Osteoblast (primary cell): ENCODE results near the gene NACC2. TPM values are rescaled to one million over a fixed set of nuclear protein-coding genes. Genes with fewer than 3 reads are reported as not detected.

Experiments used
- DNase-seq: peaks from one replicate; pipeline ENCODE4 v3.0.0; 2011; ENCODE audit warnings: low spot score, mixed read lengths; ENCODE audit not compliant: insufficient read length; ENCODE audit errors: missing footprints
- H2AFZ ChIP-seq: 2 replicates; pipeline ENCODE4 v1.6.0; 2011; ENCODE audit warnings: mild to moderate bottlenecking, low read length
- H3K27ac ChIP-seq: 2 replicates; pipeline ENCODE4 v1.5.1; 2011; ENCODE audit warnings: mild to moderate bottlenecking, low read depth, low read length, moderate library complexity
- H3K27me3 ChIP-seq: 2 replicates; pipeline ENCODE4 v1.6.0; 2012; ENCODE audit warnings: mild to moderate bottlenecking, control low read depth, inconsistent platforms, low read length, moderate library complexity; ENCODE audit not compliant: insufficient read depth
- H3K36me3 ChIP-seq: 2 replicates; pipeline ENCODE4 v1.5.1; 2011; ENCODE audit warnings: mild to moderate bottlenecking, low read length, control low read depth, moderate library complexity; ENCODE audit not compliant: insufficient read depth
- H3K4me1 ChIP-seq: 2 replicates; pipeline ENCODE4 v1.5.1; 2011; ENCODE audit warnings: mild to moderate bottlenecking, low read length, control low read depth, moderate library complexity; ENCODE audit not compliant: insufficient read depth
- H3K4me2 ChIP-seq: 2 replicates; pipeline ENCODE4 v1.6.0; 2011; ENCODE audit warnings: mild to moderate bottlenecking, low read length; ENCODE audit not compliant: insufficient read depth
- H3K4me3 ChIP-seq: fragments of 200-600 bp; sonication (generic); 3 replicates; pipeline ENCODE4 v1.5.1; 2012; ENCODE audit warnings: mild to moderate bottlenecking, low read length, inconsistent platforms; ENCODE audit not compliant: insufficient read depth
- H3K79me2 ChIP-seq: 2 replicates; pipeline ENCODE4 v1.6.0; 2012; ENCODE audit warnings: mild to moderate bottlenecking, low read length, control low read depth, inconsistent platforms; ENCODE audit not compliant: insufficient read depth
- H3K9me3 ChIP-seq: 2 replicates; pipeline ENCODE4 v1.5.1; 2011; ENCODE audit warnings: low read depth, low read length, control low read depth
- H4K20me1 ChIP-seq: 2 replicates; pipeline ENCODE4 v1.6.0; 2012; ENCODE audit warnings: mild to moderate bottlenecking, low read length, control low read depth; ENCODE audit not compliant: insufficient read depth
- total RNA-seq: library from RNA; depleted of rRNA; stranded (reverse); fragments of >200 nt; gene quantifications from 2 replicates; pipeline ENCODE4 v1.2.3, GENCODE V29; 2012
- TF ChIP-seq, protein P1 (sequence below): IDR thresholded peaks from 2 replicates; pipeline ENCODE4 v1.5.1; 2011; ENCODE audit warnings: mild to moderate bottlenecking, low read depth, low read length, moderate library complexity; ENCODE audit errors: extremely low read depth

Gene NACC2
- total RNA-seq, 1 donor: 32.9 TPM

DNA sequence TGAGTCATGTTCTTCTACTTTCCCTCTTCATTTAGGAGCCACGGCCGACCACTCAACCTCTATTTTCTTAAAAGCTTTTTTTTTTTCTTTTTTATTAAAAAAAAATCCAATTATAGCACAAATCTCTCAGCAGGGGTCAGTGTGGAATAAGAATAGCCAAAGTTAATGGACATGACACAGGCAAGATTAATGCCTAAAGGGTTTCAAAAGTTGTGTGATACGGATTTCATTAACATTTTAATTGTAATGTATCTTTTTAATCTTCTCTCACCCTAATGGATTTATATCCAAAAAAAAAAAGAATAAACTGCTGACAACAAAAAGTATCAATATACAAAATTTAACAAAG lies 5.4 kb downstream of the NACC2 start:
- Histone ChIP-seq H3K9me3 (no peaks in the 10 kb centered on the region), H3K27me3 (no peaks in the 10 kb centered on the region), H2AFZ (no peak overlapping the region), H3K79me2 (peaks cover 93% of the 10 kb centered on the region), H3K4me1 (peaks cover 7% of the 10 kb centered on the region), H3K4me3 (no peak overlapping the region), H4K20me1 (peaks cover 69% of the 10 kb centered on the region), H3K36me3 (no peaks in the 10 kb centered on the region), H3K27ac (no peak overlapping the region), H3K4me2 (no peak overlapping the region)
- TF ChIP-seq, protein P1, sequence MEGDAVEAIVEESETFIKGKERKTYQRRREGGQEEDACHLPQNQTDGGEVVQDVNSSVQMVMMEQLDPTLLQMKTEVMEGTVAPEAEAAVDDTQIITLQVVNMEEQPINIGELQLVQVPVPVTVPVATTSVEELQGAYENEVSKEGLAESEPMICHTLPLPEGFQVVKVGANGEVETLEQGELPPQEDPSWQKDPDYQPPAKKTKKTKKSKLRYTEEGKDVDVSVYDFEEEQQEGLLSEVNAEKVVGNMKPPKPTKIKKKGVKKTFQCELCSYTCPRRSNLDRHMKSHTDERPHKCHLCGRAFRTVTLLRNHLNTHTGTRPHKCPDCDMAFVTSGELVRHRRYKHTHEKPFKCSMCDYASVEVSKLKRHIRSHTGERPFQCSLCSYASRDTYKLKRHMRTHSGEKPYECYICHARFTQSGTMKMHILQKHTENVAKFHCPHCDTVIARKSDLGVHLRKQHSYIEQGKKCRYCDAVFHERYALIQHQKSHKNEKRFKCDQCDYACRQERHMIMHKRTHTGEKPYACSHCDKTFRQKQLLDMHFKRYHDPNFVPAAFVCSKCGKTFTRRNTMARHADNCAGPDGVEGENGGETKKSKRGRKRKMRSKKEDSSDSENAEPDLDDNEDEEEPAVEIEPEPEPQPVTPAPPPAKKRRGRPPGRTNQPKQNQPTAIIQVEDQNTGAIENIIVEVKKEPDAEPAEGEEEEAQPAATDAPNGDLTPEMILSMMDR: peak; percentile 60
- DNase-seq: peak; percentile 97

DNA sequence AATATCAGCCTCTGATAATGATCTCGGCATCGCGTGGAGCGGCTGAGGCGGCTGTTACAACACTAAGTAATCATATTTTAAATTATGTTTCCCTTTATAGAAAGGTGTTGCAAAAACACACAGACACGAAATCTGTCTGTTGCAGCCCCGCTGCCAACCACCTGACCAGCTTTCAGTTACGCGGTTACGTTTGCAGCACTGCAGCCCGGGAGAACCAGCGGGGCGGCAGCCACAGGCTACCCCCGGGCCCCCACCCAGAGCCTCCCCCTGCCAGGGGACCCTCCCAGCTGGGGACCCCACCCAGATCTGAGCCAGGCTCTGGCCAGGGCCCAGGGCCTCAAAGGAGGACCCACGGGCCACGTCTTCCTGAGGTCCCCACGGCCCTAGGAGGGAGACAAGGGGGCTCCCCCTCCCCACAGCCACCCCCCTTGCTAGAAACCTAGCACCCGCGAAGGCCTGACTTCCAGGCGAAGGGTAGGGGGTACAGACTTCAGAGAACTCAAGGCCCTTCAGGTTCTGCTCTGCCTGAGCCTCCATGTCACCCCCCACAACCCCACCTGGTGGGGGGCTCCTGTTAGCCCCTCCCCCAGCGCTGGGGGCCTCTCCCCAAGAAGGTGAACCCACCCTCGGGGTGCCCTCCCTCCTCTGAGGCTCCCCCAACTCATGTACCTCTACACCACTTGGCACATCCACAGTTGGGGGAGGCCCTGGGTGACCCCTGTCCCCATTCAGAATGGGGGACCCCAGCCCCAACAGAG lies 6.0 kb downstream of the NACC2 start:
- no peaks in the 10 kb centered on the region for H3K27me3 ChIP-seq
- DNase-seq: no peak
- no peak overlapping the region for H3K4me3 ChIP-seq
- H3K4me2 ChIP-seq: no peak overlapping the region
- peaks cover 75% of the 10 kb centered on the region for H4K20me1 ChIP-seq
- H3K79me2 ChIP-seq: peaks cover 94% of the 10 kb centered on the region
- H3K9me3 ChIP-seq: no peaks in the 10 kb centered on the region
- TF ChIP-seq, protein P1: no peak
- no peak overlapping the region for H2AFZ ChIP-seq
- no peaks in the 10 kb centered on the region for H3K36me3 ChIP-seq
- peaks cover 7% of the 10 kb centered on the region for H3K4me1 ChIP-seq
- no peak overlapping the region for H3K27ac ChIP-seq

DNA sequence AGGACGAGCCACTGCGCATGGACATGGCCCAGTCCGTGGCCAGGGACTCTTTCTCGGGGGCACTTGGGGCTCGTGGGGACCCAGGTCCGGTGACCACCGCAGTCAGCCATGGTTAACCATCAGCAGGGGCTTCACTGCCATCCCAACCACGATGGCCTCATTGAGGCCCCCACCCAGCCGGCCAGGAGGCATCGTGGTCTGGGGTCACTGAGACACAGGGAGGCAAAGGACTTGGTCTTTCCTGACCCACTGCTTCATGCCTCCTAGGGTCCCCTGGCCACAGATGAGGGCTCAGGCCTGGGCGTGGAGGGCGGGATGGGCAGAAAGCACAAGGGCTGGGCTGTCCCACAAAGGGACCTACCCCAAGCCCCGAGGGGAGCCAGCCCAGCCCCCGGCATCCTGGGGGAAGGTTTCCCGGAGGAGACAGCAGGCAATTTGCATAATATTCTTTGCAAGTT lies 6.6 kb downstream of the NACC2 start:
- Histone ChIP-seq H4K20me1 (peaks cover 77% of the 10 kb centered on the region), H2AFZ (no peak overlapping the region), H3K27ac (no peak overlapping the region), H3K36me3 (no peaks in the 10 kb centered on the region), H3K4me3 (no peak overlapping the region), H3K4me2 (no peak overlapping the region), H3K27me3 (no peaks in the 10 kb centered on the region), H3K9me3 (no peaks in the 10 kb centered on the region), H3K79me2 (peaks cover 94% of the 10 kb centered on the region), H3K4me1 (peaks cover 3% of the 10 kb centered on the region)
- TF ChIP-seq, protein P1: no peak
- peak; percentile 77 for DNase-seq

DNA sequence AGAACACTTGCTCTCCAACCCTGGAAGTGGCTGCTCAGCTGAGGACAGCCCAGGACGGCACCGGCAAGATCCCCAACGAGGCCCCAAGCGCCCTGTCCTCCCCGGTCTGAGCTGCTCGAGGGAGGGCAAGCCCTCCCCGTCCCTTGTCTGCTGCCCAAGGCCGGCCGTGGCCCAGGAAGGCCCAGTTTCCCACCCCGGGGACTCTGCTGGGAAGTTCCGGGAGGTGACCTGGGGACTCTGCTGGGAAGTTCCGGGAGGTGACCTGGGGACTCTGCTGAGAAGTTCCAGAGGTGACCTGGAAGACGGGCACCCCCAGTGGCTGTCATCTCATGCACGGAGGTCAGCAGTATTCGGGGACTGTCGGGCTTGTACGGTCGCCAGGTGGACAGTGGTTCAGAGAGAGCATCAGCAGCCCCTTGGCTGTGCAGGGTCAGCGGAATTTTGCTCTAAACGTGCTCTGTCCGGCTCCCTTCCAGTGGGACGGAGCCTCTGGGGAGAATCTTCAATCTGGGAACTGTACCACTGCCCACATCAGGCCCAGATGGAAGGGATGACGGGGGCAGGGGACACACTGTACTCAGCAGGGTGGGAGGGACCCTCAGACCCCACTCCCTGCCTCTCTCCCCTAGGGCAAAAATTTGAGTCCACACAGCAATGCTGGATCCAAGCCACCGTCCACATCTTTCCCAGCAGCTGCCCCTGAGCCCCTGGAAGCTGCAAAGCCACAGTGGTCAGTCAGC lies 7.2 kb downstream of the NACC2 start:
- Histone ChIP-seq H3K4me3 (no peak overlapping the region), H3K9me3 (no peaks in the 10 kb centered on the region), H4K20me1 (peaks cover 76% of the 10 kb centered on the region), H3K27me3 (no peaks in the 10 kb centered on the region), H3K27ac (no peak overlapping the region), H2AFZ (no peak overlapping the region), H3K4me2 (no peak overlapping the region), H3K36me3 (no peaks in the 10 kb centered on the region), H3K79me2 (peaks cover 94% of the 10 kb centered on the region), H3K4me1 (no peaks in the 10 kb centered on the region)
- peak; percentile 75 for DNase-seq
- TF ChIP-seq, protein P1: no peak
